AG04449 (cell line): Measurements from ENCODE around the gene ANKS1B.

ENCODE experiments used
- CTCF ChIA-PET: fragments of 350-600 bp; formaldehyde crosslinking; extraction: SDS; loops from one replicate; lab custom pipeline; 2021; ENCODE audit warnings: antibody characterized with exemption; lab: Yijun Ruan, JAX
- POLR2A ChIA-PET: fragments of 400-600, 350-600 bp; formaldehyde crosslinking; extraction: SDS; loops from one replicate; lab custom pipeline; 2020; ENCODE audit warnings: antibody characterized with exemption, inconsistent platforms; lab: Yijun Ruan, JAX
- DNase-seq: peaks from one replicate; pipeline ENCODE4 v3.0.0-alpha.2; 2010; ENCODE audit warnings: low read depth, low spot score
- H3K4me3 ChIP-seq: 2 replicates; pipeline ENCODE4 v1.5.1; 2011; ENCODE audit warnings: low read depth, mild to moderate bottlenecking, control low read depth, low read length
- TF ChIP-seq, protein P1 (sequence below): IDR thresholded peaks from one replicate; pipeline ENCODE4 v1.5.1; 2011; ENCODE audit warnings: mild to moderate bottlenecking, moderate library complexity, low read length, control low read depth, inconsistent platforms; ENCODE audit not compliant: insufficient read depth; ENCODE audit errors: missing control alignments

Gene ANKS1B

DNA sequence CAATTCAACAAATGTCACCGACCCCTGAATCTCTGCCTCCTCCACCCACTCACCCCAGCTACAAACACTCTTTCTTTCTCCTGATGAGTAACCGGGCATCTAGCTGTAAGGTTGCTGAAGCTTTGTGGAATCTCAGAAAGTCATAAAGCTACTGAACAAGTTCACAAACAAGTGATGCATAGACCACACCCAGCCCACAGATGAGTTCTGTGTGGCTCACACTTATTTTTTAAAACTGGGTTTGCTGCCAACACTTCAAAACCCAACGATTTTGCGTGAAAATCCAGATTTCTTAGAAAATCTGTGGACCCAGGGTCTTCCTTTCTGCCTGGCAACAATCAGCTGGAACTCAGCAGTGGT lies 1243.6 kb downstream of the ANKS1B start:
- TF ChIP-seq, protein P1, sequence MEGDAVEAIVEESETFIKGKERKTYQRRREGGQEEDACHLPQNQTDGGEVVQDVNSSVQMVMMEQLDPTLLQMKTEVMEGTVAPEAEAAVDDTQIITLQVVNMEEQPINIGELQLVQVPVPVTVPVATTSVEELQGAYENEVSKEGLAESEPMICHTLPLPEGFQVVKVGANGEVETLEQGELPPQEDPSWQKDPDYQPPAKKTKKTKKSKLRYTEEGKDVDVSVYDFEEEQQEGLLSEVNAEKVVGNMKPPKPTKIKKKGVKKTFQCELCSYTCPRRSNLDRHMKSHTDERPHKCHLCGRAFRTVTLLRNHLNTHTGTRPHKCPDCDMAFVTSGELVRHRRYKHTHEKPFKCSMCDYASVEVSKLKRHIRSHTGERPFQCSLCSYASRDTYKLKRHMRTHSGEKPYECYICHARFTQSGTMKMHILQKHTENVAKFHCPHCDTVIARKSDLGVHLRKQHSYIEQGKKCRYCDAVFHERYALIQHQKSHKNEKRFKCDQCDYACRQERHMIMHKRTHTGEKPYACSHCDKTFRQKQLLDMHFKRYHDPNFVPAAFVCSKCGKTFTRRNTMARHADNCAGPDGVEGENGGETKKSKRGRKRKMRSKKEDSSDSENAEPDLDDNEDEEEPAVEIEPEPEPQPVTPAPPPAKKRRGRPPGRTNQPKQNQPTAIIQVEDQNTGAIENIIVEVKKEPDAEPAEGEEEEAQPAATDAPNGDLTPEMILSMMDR, result no peak
- ChIA-PET POLR2A (no interaction called here), CTCF (interaction anchor here (1.0 to 2.0 kb wide), 3 partner anchors 9 to 16 kb away, joined by 3 to 4 read pairs (median 3); no protein-coding TSS in a partner anchor)
- H3K4me3 ChIP-seq, result no peak overlapping the region
- DNase-seq, result no peak

- no peak overlapping the region for H3K4me3 ChIP-seq
- DNase-seq, result no peak
- TF ChIP-seq, protein P1, result no peak
- POLR2A ChIA-PET, result interaction anchor here (0.6 kb wide), 1 partner anchor 137 kb away, joined by 4 read pairs; no protein-coding TSS in a partner anchor
- CTCF ChIA-PET, result interaction anchor here (1.0 to 2.0 kb wide), 3 partner anchors 9 to 15 kb away, joined by 3 to 4 read pairs (median 4); no protein-coding TSS in a partner anchor
Measured at GRCh38 chr12:98740751-98741150, 1244.0 kb downstream of the ANKS1B start.

DNA sequence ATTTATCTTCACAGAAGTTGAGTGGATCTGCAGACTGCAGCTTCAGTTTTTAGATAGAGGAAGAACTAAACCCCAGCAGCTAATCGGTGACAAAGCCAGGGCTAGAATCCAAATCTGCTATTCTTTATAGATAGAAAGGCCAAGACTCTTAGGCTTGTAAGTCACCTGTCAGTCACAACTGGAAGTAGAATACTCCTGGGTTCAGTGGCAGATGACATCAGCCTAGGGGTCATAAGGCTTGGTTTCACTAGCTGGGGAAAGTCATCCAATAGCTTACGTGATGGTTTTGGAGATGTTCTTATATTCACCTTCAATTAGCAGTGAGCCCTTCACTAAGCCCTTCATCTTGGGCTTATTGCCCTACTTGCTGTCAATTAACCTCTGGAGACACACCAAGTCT lies 1246.2 kb downstream of the ANKS1B start:
- POLR2A ChIA-PET, result no interaction called here
- no peak for DNase-seq
- TF ChIP-seq, protein P1, result no peak
- CTCF ChIA-PET, result interaction anchor here (0.7 to 1.8 kb wide), 4 partner anchors 8 to 39 kb away, joined by 3 to 7 read pairs (median 4); no protein-coding TSS in a partner anchor
- no peak overlapping the region for H3K4me3 ChIP-seq

- CTCF ChIA-PET, result interaction anchor here (1.8 kb wide), 1 partner anchor 13 kb away, joined by 7 read pairs; no protein-coding TSS in a partner anchor
Measured at GRCh38 chr12:98738002-98738401, 1246.7 kb downstream of the ANKS1B start.

GRCh38 chr12:98737322-98737712 lies 1247.4 kb downstream of the ANKS1B start:
- DNase-seq, result no peak

More at GRCh38 chr12:98738002-98738401, 1246.7 kb downstream of the ANKS1B start:
- no peak for DNase-seq
- H3K4me3 ChIP-seq, result no peak overlapping the region
- POLR2A ChIA-PET, result no interaction called here
- TF ChIP-seq, protein P1, result no peak

More at GRCh38 chr12:98737322-98737712, 1247.4 kb downstream of the ANKS1B start:
- ChIA-PET CTCF (interaction anchor here (1.0 to 2.0 kb wide), 3 partner anchors 9 to 12 kb away, joined by 3 to 9 read pairs (median 3); no protein-coding TSS in a partner anchor), POLR2A (no interaction called here)
- H3K4me3 ChIP-seq, result no peak overlapping the region
- TF ChIP-seq, protein P1, result no peak
